A549 (cell line): Measurements from ENCODE around the gene KDELR1.

Experiments used
- CTCF ChIP-seq: fragments of >200 bp; sonication (Bioruptor Twin); formaldehyde crosslinking; IDR thresholded peaks from 3 replicates; pipeline ENCODE4 v1.5.1; 2016
- TP53 ChIP-seq: fragments of 250-450 bp; sonication (Bioruptor Pico); IDR thresholded peaks from 2 replicates; pipeline ENCODE4 v1.5.0; 2021; ENCODE audit warnings: mild to moderate bottlenecking, moderate library complexity
- ZC3H11A ChIP-seq: fragments of 450-650 bp; IDR thresholded peaks from 2 replicates; pipeline ENCODE4 v1.6.1; 2014; ENCODE audit warnings: antibody characterized with exemption, mild to moderate bottlenecking

GRCh38 chr19:48396824-48397176 is 5.4 kb upstream of the KDELR1 start:
- TF ChIP-seq CTCF: no peak
- TF ChIP-seq TP53: no peak
- no peak for TF ChIP-seq ZC3H11A
